BLaER1 (cell line): ENCODE data around the gene EHD2.
"Not testable (repeated sequence)": the region's sequence is repeated elsewhere in the genome, so short reads cannot be mapped to it uniquely, and the experiment has no call there.

ENCODE experiments used
- H3K27ac ChIP-seq: shearing (Covaris generic); formaldehyde crosslinking; 2 replicates; pipeline ENCODE4 v1.8.1; 2022
- H3K27me3 ChIP-seq: shearing (Covaris generic); formaldehyde crosslinking; 2 replicates; pipeline ENCODE4 v1.8.1; 2022
- H3K36me3 ChIP-seq: shearing (Covaris generic); formaldehyde crosslinking; 2 replicates; pipeline ENCODE4 v1.8.1; 2022
- H3K4me1 ChIP-seq: shearing (Covaris generic); formaldehyde crosslinking; 2 replicates; pipeline ENCODE4 v1.8.1; 2022
- H3K4me2 ChIP-seq: shearing (Covaris generic); formaldehyde crosslinking; 2 replicates; pipeline ENCODE4 v1.8.1; 2022
- H3K4me3 ChIP-seq: shearing (Covaris generic); formaldehyde crosslinking; 2 replicates; pipeline ENCODE4 v1.8.1; 2022
- H3K9ac ChIP-seq: shearing (Covaris generic); formaldehyde crosslinking; 2 replicates; pipeline ENCODE4 v1.8.1; 2022
- H3K9me3 ChIP-seq: shearing (Covaris generic); formaldehyde crosslinking; 2 replicates; pipeline ENCODE4 v1.8.1; 2022
- H4K20me1 ChIP-seq: shearing (Covaris generic); formaldehyde crosslinking; 2 replicates; pipeline ENCODE4 v1.8.1; 2022
- Cebpa-rat ChIP-seq: shearing (Covaris generic); IDR thresholded peaks from 2 replicates; pipeline ENCODE4 v1.8.1; 2022

EHD2 gene

GRCh38 chr19:47779524-47780214 is 66.4 kb downstream of the EHD2 start:
- Histone ChIP-seq H3K4me2 (peak overlapping the region; percentile 97), H3K9ac (peak overlapping the region; percentile 96; the same call in 1 of the 2 replicates), H3K36me3 (peaks cover 41% of the 10 kb centered on the region), H3K27me3 (no peaks in the 10 kb centered on the region), H4K20me1 (peaks cover 7% of the 10 kb centered on the region; the same call in 1 of the 2 replicates), H3K4me3 (peak overlapping the region; percentile 80), H3K4me1 (peaks cover 24% of the 10 kb centered on the region), H3K27ac (no peak overlapping the region), H3K9me3 (no peaks in the 10 kb centered on the region)
- TF ChIP-seq Cebpa-rat = no peak

- H3K9me3 ChIP-seq = no peaks in the 10 kb centered on the region
- no peak overlapping the region for H3K27ac ChIP-seq
- H3K4me1 ChIP-seq = peaks cover 24% of the 10 kb centered on the region
- peaks cover 47% of the 10 kb centered on the region for H3K36me3 ChIP-seq
- H3K9ac ChIP-seq = no peak overlapping the region
- no peak for TF ChIP-seq Cebpa-rat
- no peaks in the 10 kb centered on the region for H3K27me3 ChIP-seq
- H4K20me1 ChIP-seq = peaks cover 7% of the 10 kb centered on the region; the same call in 1 of the 2 replicates
- peak overlapping the region; percentile 97 for H3K4me2 ChIP-seq
- H3K4me3 ChIP-seq = no peak overlapping the region
These were observed 67.0 kb downstream of the EHD2 start for GRCh38 chr19:47780215-47780551.

- Histone ChIP-seq H3K4me3 (no peak overlapping the region), H3K27me3 (no peaks in the 10 kb centered on the region), H3K4me1 (peaks cover 24% of the 10 kb centered on the region), H3K9ac (no peak overlapping the region), H3K36me3 (peaks cover 62% of the 10 kb centered on the region), H3K9me3 (no peaks in the 10 kb centered on the region), H3K27ac (no peak overlapping the region), H3K4me2 (no peak overlapping the region), H4K20me1 (peaks cover 7% of the 10 kb centered on the region; the same call in 1 of the 2 replicates)
- TF ChIP-seq Cebpa-rat = no peak
These were observed 68.5 kb downstream of the EHD2 start for GRCh38 chr19:47781590-47782262.

GRCh38 chr19:47786566-47786965 is 73.3 kb downstream of the EHD2 start:
- Histone ChIP-seq H3K4me2 (no peak overlapping the region), H3K9me3 (no peaks in the 10 kb centered on the region), H3K9ac (no peak overlapping the region), H3K4me3 (no peak overlapping the region), H3K27me3 (no peaks in the 10 kb centered on the region), H4K20me1 (no peaks in the 10 kb centered on the region; the same call in 1 of the 2 replicates), H3K27ac (no peak overlapping the region), H3K4me1 (no peaks in the 10 kb centered on the region), H3K36me3 (peaks cover 57% of the 10 kb centered on the region)
- TF ChIP-seq Cebpa-rat = no peak

GRCh38 chr19:47787307-47787706 is 74.1 kb downstream of the EHD2 start:
- not testable (repeated sequence) for H3K4me3 ChIP-seq, H3K27ac ChIP-seq, H3K4me2 ChIP-seq, H4K20me1 ChIP-seq, H3K9me3 ChIP-seq, H3K9ac ChIP-seq, H3K27me3 ChIP-seq, H3K4me1 ChIP-seq
- H3K36me3 ChIP-seq = peaks cover 50% of the 10 kb centered on the region

GRCh38 chr19:47789811-47790210 is 76.6 kb downstream of the EHD2 start:
- not testable (repeated sequence) for H3K9me3 ChIP-seq, H3K4me2 ChIP-seq, H3K27me3 ChIP-seq, H3K27ac ChIP-seq, H4K20me1 ChIP-seq, H3K4me3 ChIP-seq, H3K9ac ChIP-seq, H3K4me1 ChIP-seq
- peaks cover 25% of the 10 kb centered on the region for H3K36me3 ChIP-seq

- no peaks in the 10 kb centered on the region for H3K4me1 ChIP-seq
- no peak overlapping the region for H3K27ac ChIP-seq
- H3K9me3 ChIP-seq = peaks cover 10% of the 10 kb centered on the region
- no peak overlapping the region for H3K4me2 ChIP-seq
- H3K36me3 ChIP-seq = peaks cover 19% of the 10 kb centered on the region
- H3K9ac ChIP-seq = no peak overlapping the region
- no peaks in the 10 kb centered on the region for H4K20me1 ChIP-seq
- H3K27me3 ChIP-seq = no peaks in the 10 kb centered on the region
- TF ChIP-seq Cebpa-rat = no peak
- H3K4me3 ChIP-seq = no peak overlapping the region
These were observed 77.2 kb downstream of the EHD2 start for GRCh38 chr19:47790398-47790814.

- Histone ChIP-seq H3K4me2 (no peak overlapping the region), H3K9me3 (peaks cover 10% of the 10 kb centered on the region), H3K4me3 (no peak overlapping the region), H3K9ac (no peak overlapping the region), H3K27ac (no peak overlapping the region), H4K20me1 (no peaks in the 10 kb centered on the region), H3K4me1 (no peaks in the 10 kb centered on the region), H3K36me3 (no peaks in the 10 kb centered on the region), H3K27me3 (no peaks in the 10 kb centered on the region)
- no peak for TF ChIP-seq Cebpa-rat
These were observed 79.4 kb downstream of the EHD2 start for GRCh38 chr19:47792616-47793015.
